Measurements from ENCODE around the gene ZNF416. TPM values are rescaled to one million over a fixed set of nuclear protein-coding genes. Genes with fewer than 3 reads are reported as not detected.

Gene ZNF416
- total RNA-seq, 4 donors from 2014 or later, result 5.3 to 8.7 (median 6.1) TPM

GRCh38 chr19:57566396-57567265 lies 12.1 kb downstream of the ZNF416 start:
- DNase-seq (ENCODE audit: low spot score in 2 of 2), result no peak
- TF ChIP-seq POLR2AphosphoS5 (IDR thresholded peaks at IDR 0.05), result no peak
- no peak for TF ChIP-seq EP300 (IDR thresholded peaks at IDR 0.05)
- no peak for TF ChIP-seq CTCF (IDR thresholded peaks at IDR 0.05)
- no peak for TF ChIP-seq POLR2A (IDR thresholded peaks at IDR 0.05)
- peaks cover 77% of the 10 kb centered on the region for H3K9me3 ChIP-seq

DNA sequence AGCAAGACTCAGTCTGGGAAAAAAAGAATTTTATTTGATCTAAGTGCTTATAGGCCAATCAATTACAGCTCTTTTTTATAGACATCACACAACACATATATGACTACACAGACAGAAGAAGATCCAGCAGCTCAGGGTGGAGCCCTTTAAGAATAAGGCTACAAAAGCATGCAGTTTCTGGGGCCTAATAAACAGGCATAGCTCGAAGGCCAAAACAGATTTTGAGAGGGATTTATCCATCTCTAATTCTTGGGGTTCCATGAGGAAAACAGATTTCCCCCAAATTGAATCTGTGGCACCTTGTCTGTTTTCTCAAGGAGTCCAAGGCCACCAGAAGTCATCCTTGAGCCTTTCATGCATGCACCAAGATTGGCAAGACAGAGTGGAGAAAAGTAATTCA lies 15.2 kb downstream of the ZNF416 start:
- peaks cover 49% of the 10 kb centered on the region for H3K9me3 ChIP-seq

More at GRCh38 chr19:57566396-57567265, 12.1 kb downstream of the ZNF416 start:
- WGBS, result 64% methylated on average over 7 of the region's 7 CpGs
- H3K4me3 ChIP-seq, result no peak overlapping the region
- H3K27me3 ChIP-seq, result no peaks in the 10 kb centered on the region
- peaks cover under 1% of the 10 kb centered on the region for H3K36me3 ChIP-seq
- no peaks in the 10 kb centered on the region for H3K4me1 ChIP-seq
- H3K27ac ChIP-seq, result no peak overlapping the region

GRCh38 chr19:57560049-57560491 lies 18.6 kb downstream of the ZNF416 start:
- TF ChIP-seq POLR2AphosphoS5 (IDR thresholded peaks at IDR 0.05) (no peak), EP300 (IDR thresholded peaks at IDR 0.05) (no peak), POLR2A (IDR thresholded peaks at IDR 0.05) (no peak), CTCF (IDR thresholded peaks at IDR 0.05) (no peak)
- Histone ChIP-seq H3K4me1 (peaks cover 17% of the 10 kb centered on the region), H3K27me3 (no peaks in the 10 kb centered on the region), H3K36me3 (peaks cover 20% of the 10 kb centered on the region), H3K27ac (peak overlapping the region; percentile 0), H3K4me3 (peak overlapping the region; percentile 67), H3K9me3 (peaks cover 16% of the 10 kb centered on the region)
- peak in 1 of 2 donors; percentile 59 for DNase-seq (ENCODE audit: low spot score in 2 of 2)
- WGBS, result 14% methylated on average over 14 of the region's 23 CpGs

More for the DNA sequence above, 15.2 kb downstream of the ZNF416 start:
- Histone ChIP-seq H3K4me1 (peaks cover 13% of the 10 kb centered on the region), H3K27me3 (no peaks in the 10 kb centered on the region), H3K4me3 (no peak overlapping the region), H3K36me3 (no peaks in the 10 kb centered on the region), H3K27ac (no peak overlapping the region)
- 68% methylated on average over 1 of the region's 1 CpG for WGBS
- DNase-seq (ENCODE audit: low spot score in 2 of 2), result no peak
- TF ChIP-seq POLR2AphosphoS5 (IDR thresholded peaks at IDR 0.05) (no peak), POLR2A (IDR thresholded peaks at IDR 0.05) (no peak), CTCF (IDR thresholded peaks at IDR 0.05) (no peak), EP300 (IDR thresholded peaks at IDR 0.05) (no peak)

- Histone ChIP-seq H3K4me3 (peak within 1 kb of the TSS; percentile 67), H3K36me3 (peaks cover 25% of the 10 kb centered on the region), H3K4me1 (peaks cover 17% of the 10 kb centered on the region), H3K27ac (peak within 1 kb of the TSS; percentile 0), H3K9me3 (peaks cover 15% of the 10 kb centered on the region), H3K27me3 (no peaks in the 10 kb centered on the region)
- WGBS, result under 1% methylated on average over 42 of the region's 56 CpGs
- peak; percentile 93 to 95 for DNase-seq (ENCODE audit: low spot score in 2 of 2)
- TF ChIP-seq POLR2AphosphoS5 (IDR thresholded peaks at IDR 0.05) (peak in 1 of 3 donors; percentile 41), POLR2A (IDR thresholded peaks at IDR 0.05) (no peak), EP300 (IDR thresholded peaks at IDR 0.05) (no peak)
Measured at GRCh38 chr19:57559404-57560025, 19.2 kb downstream of the ZNF416 start, which contains the start of gene ZNF550. Gene ZNF550, minus strand, starts transcription at chr19:57559863. Its CDS starts 181 bp downstream, at chr19:57559682.

DNA sequence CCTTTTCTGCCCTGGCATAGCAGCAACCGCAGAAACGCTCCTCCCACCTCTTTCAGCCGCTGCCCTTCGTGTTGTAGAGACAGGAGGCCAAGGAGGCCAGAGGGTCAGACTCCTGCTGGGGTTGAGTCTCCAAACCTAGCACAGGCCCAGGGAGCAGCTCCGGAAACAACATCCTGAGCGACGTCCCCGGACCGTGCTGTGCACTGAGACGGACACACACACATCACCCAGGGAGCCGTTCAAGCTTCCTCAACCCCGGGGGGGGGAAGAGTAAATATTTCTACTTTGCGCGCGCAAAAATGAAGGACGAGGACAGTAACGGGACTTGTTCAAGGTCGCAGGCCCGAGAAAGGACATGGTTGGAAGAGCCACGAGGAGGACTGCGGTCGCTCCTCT lies 19.7 kb downstream of the ZNF416 start:
- whole genome bisulfite sequencing, result 0% methylated on average over 22 of the region's 22 CpGs
- Histone ChIP-seq H3K9me3 (peaks cover 17% of the 10 kb centered on the region), H3K36me3 (peaks cover 30% of the 10 kb centered on the region), H3K4me1 (peaks cover 17% of the 10 kb centered on the region), H3K4me3 (peak overlapping the region; percentile 67), H3K27me3 (no peaks in the 10 kb centered on the region), H3K27ac (no peak overlapping the region)
- no peak for TF ChIP-seq CTCF (IDR thresholded peaks at IDR 0.05)
- DNase-seq (ENCODE audit: low spot score in 2 of 2), result no peak

All from suprapubic skin (tissue), 4 donors.